ENCODE results near the gene LMNB1.
"Not testable (repeated sequence)": the region's sequence is repeated elsewhere in the genome, so short reads cannot be mapped to it uniquely, and the experiment has no call there.

LMNB1 gene

GRCh38 chr5:126818736-126819135 is 41.8 kb downstream of the LMNB1 start:
- no peak for DNase-seq (ENCODE audit: low spot score in 2 of 2)
- Histone ChIP-seq H3K36me3 (replicated peaks) (peaks cover 94% of the 10 kb centered on the region), H3K9me3 (no peaks in the 10 kb centered on the region), H3K27me3 (ENCODE audit: low read depth) (no peaks in the 10 kb centered on the region), H3K4me3 (no peak overlapping the region), H3K4me1 (no peaks in the 10 kb centered on the region; the same call in 1 of the 2 replicates)
- in situ Hi-C loops (cut with MboI; ENCODE audit: low sequenced_read_pairs) = no loop called here

DNA sequence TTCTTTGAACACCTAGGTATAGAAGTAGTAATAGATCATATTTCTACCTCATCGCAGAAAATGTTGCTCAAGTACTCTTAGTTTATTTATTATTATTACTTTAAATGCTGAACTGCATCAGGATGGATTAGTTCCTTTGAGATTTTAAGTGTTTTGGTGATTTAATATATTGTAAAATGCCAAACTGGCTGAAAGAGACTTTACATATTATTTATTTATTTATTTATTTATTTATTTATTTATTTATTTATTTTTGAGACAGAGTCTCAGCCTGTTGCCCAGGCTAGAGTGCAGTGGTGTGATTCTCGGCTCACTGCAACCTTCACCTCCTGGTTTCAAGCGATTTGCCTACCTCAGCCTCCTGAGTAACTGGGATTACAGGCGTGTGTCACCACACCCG is 42.3 kb downstream of the LMNB1 start:
- Histone ChIP-seq H3K36me3 (replicated peaks) (peaks cover 95% of the 10 kb centered on the region), H3K9me3 (no peaks in the 10 kb centered on the region), H3K27me3 (ENCODE audit: low read depth) (no peaks in the 10 kb centered on the region), H3K4me3 (no peak overlapping the region), H3K4me1 (no peaks in the 10 kb centered on the region; the same call in 1 of the 2 replicates)
- DNase-seq (ENCODE audit: low spot score in 2 of 2) = no peak
- in situ Hi-C loops (cut with MboI; ENCODE audit: low sequenced_read_pairs) = no loop called here

DNA sequence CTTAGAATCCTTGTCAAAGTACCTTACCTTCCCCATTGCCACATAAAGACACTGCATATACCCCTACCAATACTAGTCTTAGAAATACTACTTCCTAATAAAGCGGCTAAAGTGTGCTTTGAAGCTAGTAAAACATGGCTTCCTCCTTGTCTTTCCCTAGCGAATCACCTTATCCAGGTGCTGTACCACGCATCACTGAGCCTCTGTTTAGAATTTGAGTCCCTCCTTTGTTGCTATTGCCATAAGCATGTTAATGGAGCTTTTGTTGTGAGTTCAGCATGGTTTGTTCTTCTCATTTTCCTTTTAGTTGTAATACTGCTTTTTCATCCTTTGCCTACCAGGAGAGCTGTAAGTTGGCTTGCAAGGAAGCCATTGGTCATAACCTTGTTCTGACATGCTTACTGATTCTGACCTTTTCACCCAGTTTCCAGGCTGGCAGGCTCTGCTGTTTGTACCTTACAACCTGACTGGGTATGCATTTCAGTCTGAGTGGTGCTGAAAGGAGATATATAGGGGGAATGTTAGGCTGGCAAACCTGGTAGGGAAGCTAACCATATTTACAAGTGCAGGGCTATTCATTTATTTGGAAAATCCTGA is 49.8 kb downstream of the LMNB1 start:
- Histone ChIP-seq H3K27me3 (ENCODE audit: low read depth) (no peaks in the 10 kb centered on the region), H3K36me3 (replicated peaks) (peaks cover 95% of the 10 kb centered on the region), H3K9me3 (no peaks in the 10 kb centered on the region), H3K4me3 (no peak overlapping the region), H3K4me1 (peaks cover 2% of the 10 kb centered on the region; the same call in 1 of the 2 replicates)
- in situ Hi-C loops (cut with MboI; ENCODE audit: low sequenced_read_pairs) = no loop called here
- DNase-seq (ENCODE audit: low spot score in 2 of 2) = no peak

- H3K4me1 ChIP-seq = peaks cover 2% of the 10 kb centered on the region; the same call in 1 of the 2 replicates
- DNase-seq (ENCODE audit: low spot score in 2 of 2) = peak in 1 of 2 experiments; percentile 20
- no peak overlapping the region for H3K4me3 ChIP-seq
- in situ Hi-C loops (cut with MboI; ENCODE audit: low sequenced_read_pairs) = no loop called here
- no peaks in the 10 kb centered on the region for H3K9me3 ChIP-seq
- H3K27me3 ChIP-seq (ENCODE audit: low read depth) = no peaks in the 10 kb centered on the region
- peaks cover 95% of the 10 kb centered on the region for H3K36me3 ChIP-seq (replicated peaks)
These were observed 52.2 kb downstream of the LMNB1 start for GRCh38 chr5:126829098-126829497.

- Histone ChIP-seq H3K4me3 (no peak overlapping the region), H3K27me3 (ENCODE audit: low read depth) (no peaks in the 10 kb centered on the region), H3K36me3 (replicated peaks) (peaks cover 95% of the 10 kb centered on the region), H3K9me3 (no peaks in the 10 kb centered on the region), H3K4me1 (no peaks in the 10 kb centered on the region)
- in situ Hi-C loops (cut with MboI; ENCODE audit: low sequenced_read_pairs) = no loop called here
- DNase-seq (ENCODE audit: low spot score in 2 of 2) = no peak
These were observed 53.1 kb downstream of the LMNB1 start for GRCh38 chr5:126830061-126830460.

DNA sequence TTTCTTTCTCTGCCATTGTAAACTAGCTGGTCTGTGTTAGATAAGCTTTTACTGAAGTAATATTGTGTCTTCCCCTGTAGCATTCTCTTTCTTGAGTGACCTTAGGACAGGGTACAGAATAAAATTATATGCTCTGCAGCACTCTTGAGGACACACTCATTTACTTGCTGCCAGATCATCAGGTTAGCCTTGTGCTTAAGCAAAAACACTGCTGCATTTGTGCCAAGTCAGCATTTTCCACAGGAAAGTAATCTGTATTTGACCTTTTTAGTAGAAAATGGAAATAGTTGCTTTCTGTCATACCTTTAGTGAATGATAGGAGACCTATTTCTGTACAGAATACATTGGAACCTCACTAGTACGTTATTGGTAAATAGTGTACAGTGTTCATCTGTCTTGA is 54.2 kb downstream of the LMNB1 start:
- no peak for DNase-seq (ENCODE audit: low spot score in 2 of 2)
- no peaks in the 10 kb centered on the region for H3K9me3 ChIP-seq
- H3K4me1 ChIP-seq = no peaks in the 10 kb centered on the region
- H3K4me3 ChIP-seq = no peak overlapping the region
- in situ Hi-C loops (cut with MboI; ENCODE audit: low sequenced_read_pairs) = no loop called here
- H3K36me3 ChIP-seq (replicated peaks) = peaks cover 95% of the 10 kb centered on the region
- no peaks in the 10 kb centered on the region for H3K27me3 ChIP-seq (ENCODE audit: low read depth)

- Histone ChIP-seq H3K36me3 (replicated peaks) (peaks cover 60% of the 10 kb centered on the region), H3K4me3 (no peak overlapping the region), H3K27me3 (ENCODE audit: low read depth) (no peaks in the 10 kb centered on the region), H3K9me3 (no peaks in the 10 kb centered on the region), H3K4me1 (no peaks in the 10 kb centered on the region)
- DNase-seq (ENCODE audit: low spot score in 2 of 2) = no peak
- in situ Hi-C loops (cut with MboI; ENCODE audit: low sequenced_read_pairs) = no loop called here
These were observed 59.8 kb downstream of the LMNB1 start for GRCh38 chr5:126836778-126837177.

GRCh38 chr5:126837242-126837641 is 60.3 kb downstream of the LMNB1 start:
- no peak for DNase-seq (ENCODE audit: low spot score in 2 of 2)

DNA sequence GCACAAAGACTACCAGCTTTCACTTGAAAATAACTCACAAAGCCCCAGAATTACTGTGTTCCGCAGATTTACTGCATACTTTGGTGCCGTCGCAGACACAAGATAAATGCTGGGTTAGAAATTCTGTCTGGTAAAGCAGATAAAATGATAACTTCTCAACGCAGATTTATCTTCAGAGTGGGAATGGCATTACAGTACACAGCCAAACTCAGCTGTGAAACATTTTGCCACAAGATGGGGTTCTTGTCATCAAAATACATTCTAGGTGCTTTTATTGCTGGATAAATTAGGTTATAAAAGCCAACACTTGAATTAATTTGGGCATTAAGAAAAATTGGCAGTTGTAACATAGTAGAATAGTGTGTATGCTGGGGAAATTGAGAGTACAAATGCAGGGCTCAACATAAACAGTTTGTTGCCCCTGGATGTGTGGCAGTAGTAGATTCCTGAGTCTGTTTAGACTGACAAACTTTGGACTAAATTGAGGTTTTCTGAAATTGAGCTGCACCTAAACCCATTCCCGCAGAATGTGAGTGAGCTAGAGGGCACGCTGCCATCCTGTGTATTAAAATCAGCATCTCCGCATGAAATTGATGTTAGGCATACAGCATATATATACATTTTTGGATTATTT is 61.1 kb downstream of the LMNB1 start:
- no peak for DNase-seq (ENCODE audit: low spot score in 2 of 2)
- Histone ChIP-seq H3K4me1 (no peaks in the 10 kb centered on the region), H3K36me3 (replicated peaks) (peaks cover 47% of the 10 kb centered on the region), H3K4me3 (no peak overlapping the region), H3K9me3 (no peaks in the 10 kb centered on the region), H3K27me3 (ENCODE audit: low read depth) (no peaks in the 10 kb centered on the region)
- in situ Hi-C loops (cut with MboI; ENCODE audit: low sequenced_read_pairs) = no loop called here

More at GRCh38 chr5:126837242-126837641, 60.3 kb downstream of the LMNB1 start:
- Histone ChIP-seq H3K4me3 (no peak overlapping the region), H3K27me3 (ENCODE audit: low read depth) (no peaks in the 10 kb centered on the region), H3K36me3 (replicated peaks) (peaks cover 55% of the 10 kb centered on the region), H3K4me1 (no peaks in the 10 kb centered on the region), H3K9me3 (no peaks in the 10 kb centered on the region)
- in situ Hi-C loops (cut with MboI; ENCODE audit: low sequenced_read_pairs) = no loop called here

DNA sequence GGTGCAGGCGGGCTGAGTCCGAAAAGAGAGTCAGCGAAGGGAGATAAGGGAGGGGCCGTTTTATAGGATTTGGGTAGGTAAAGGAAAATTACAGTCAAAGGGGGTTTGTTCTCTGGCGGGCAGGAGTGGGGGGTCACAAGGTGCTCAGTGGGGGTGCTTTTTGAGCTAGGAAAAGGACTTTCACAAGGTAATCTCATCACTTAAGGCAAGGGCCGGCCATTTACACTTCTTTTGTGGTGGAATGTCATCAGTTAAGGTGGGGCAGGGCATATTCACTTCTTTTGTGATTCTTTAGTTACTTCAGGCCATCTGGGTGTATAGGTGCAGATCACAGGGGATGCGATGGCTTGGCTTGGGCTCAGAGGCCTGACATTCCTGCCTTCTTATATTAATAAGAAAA is 62.5 kb downstream of the LMNB1 start:
- in situ Hi-C loops (cut with MboI; ENCODE audit: low sequenced_read_pairs); H3K9me3 ChIP-seq; DNase-seq (ENCODE audit: low spot score in 2 of 2); H3K4me3 ChIP-seq; H3K27me3 ChIP-seq (ENCODE audit: low read depth); H3K4me1 ChIP-seq: not testable (repeated sequence)
- peaks cover 33% of the 10 kb centered on the region for H3K36me3 ChIP-seq (replicated peaks)

- DNase-seq (ENCODE audit: low spot score in 2 of 2); H3K9me3 ChIP-seq; H3K4me3 ChIP-seq; H3K27me3 ChIP-seq (ENCODE audit: low read depth); H3K4me1 ChIP-seq; H3K36me3 ChIP-seq (replicated peaks); in situ Hi-C loops (cut with MboI; ENCODE audit: low sequenced_read_pairs): not testable (repeated sequence)
These were observed 66.4 kb downstream of the LMNB1 start for GRCh38 chr5:126843375-126843774.

DNA sequence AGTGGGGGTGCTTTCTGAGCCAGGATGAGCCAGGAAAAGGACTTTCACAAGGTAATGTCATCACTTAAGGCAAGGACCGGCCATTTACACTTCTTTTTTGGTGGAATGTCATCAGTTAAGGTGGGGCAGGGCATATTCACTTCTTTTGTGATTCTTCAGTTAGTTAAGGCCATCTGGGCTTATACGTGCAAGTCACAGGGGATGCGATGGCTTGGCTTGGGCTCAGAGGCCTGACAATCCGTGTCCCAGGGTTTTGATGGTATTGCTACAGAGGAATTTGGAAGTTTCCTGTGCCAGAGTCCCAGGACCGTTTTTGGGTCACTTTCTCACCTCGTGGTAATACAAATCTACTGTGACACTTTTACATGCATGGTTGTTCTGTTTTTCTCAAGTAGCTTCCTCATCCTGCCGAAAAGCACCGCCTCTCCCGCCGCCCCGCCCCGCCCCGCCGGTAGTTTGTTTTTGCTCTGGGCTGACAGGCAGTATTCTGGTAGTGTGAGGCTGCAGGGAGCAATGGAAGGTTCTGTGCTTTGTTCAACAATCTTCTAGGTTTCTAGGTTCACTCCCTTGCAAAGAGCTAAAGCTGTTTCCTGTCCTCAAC is 68.6 kb downstream of the LMNB1 start:
- H3K27me3 ChIP-seq (ENCODE audit: low read depth); H3K9me3 ChIP-seq; H3K4me1 ChIP-seq; H3K4me3 ChIP-seq; H3K36me3 ChIP-seq (replicated peaks); in situ Hi-C loops (cut with MboI; ENCODE audit: low sequenced_read_pairs): not testable (repeated sequence)
- peak in 1 of 2 experiments; percentile 42 for DNase-seq (ENCODE audit: low spot score in 2 of 2)

- in situ Hi-C loops (cut with MboI; ENCODE audit: low sequenced_read_pairs) = no loop called here
- no peaks in the 10 kb centered on the region for H3K4me1 ChIP-seq
- H3K27me3 ChIP-seq (ENCODE audit: low read depth) = no peaks in the 10 kb centered on the region
- no peaks in the 10 kb centered on the region for H3K9me3 ChIP-seq
- DNase-seq (ENCODE audit: low spot score in 2 of 2) = no peak
- H3K36me3 ChIP-seq (replicated peaks) = no peaks in the 10 kb centered on the region
- no peak overlapping the region for H3K4me3 ChIP-seq
These were observed 69.4 kb downstream of the LMNB1 start for GRCh38 chr5:126846344-126846743.

DNA sequence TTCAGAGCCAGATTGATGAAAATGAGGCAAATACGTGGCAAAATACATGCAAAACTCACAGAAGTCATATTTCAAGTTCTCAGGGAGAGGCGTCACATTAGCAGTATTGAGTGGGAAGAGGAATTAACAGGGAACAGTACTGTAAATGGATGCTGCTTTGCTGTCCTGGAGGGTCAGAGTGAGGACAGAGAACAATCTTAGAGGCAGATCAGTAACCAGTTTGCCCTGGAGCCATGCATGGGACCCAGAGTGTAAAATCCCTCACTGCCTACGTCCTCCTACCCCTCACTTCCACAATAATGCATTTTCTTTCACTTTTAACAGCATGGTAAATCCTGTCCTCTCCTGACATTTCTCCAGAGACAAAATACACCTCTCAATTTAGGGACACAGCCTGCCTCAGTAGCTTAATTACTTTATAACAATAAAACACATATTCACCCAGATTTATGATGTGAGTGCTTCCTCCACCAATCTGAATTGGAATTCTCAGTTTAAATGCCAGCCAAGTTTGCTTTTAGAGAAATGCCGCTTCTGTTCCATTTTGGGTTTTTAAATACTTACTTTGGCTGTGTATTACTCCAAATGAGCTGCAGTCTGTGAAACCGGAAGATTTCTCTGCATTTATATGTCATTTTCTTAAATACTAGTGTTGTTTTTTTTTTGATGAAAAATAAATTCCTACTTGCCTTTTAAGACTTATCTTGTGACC is 70.0 kb downstream of the LMNB1 start:
- Histone ChIP-seq H3K36me3 (replicated peaks) (no peaks in the 10 kb centered on the region), H3K27me3 (ENCODE audit: low read depth) (no peaks in the 10 kb centered on the region), H3K4me1 (no peaks in the 10 kb centered on the region), H3K9me3 (no peaks in the 10 kb centered on the region), H3K4me3 (no peak overlapping the region)
- DNase-seq (ENCODE audit: low spot score in 2 of 2) = peak in 1 of 2 experiments; percentile 34
- in situ Hi-C loops (cut with MboI; ENCODE audit: low sequenced_read_pairs) = no loop called here

All from HAP-1 (cell line).